GM21576 (cell line): ENCODE results near the gene DAAM2.

ENCODE experiments used
- ATAC-seq: cut with Tn5 transposase; IDR thresholded peaks from one replicate; pipeline ENCODE4 v1.9.1; 2021; ENCODE audit warnings: mild to moderate bottlenecking, moderate library complexity; ENCODE audit not compliant: unreplicated experiment

The DAAM2 gene

GRCh38 chr6:39881851-39882530, 89.8 kb downstream of the DAAM2 start:
- no peak for ATAC-seq

DNA sequence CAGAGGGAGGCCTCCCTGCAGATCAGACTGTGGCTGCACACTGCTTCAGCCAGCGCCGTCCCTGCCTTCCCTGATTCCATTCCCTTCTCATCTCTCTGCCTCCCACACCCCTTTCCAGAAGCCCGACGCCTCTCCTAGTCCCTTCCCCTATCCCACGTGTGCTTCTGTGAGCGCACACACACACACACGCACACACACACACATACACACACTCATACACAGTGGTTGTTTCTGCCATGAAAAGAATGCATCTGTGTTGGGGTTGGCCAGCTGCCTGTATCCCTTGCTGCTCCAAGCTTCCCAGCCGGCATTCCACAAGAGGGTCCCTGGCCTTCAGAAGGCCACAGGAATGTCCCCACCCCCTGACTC, 90.3 kb downstream of the DAAM2 start:
- no peak for ATAC-seq

- ATAC-seq, result no peak
These were observed 92.5 kb downstream of the DAAM2 start for GRCh38 chr6:39884696-39885095.

DNA sequence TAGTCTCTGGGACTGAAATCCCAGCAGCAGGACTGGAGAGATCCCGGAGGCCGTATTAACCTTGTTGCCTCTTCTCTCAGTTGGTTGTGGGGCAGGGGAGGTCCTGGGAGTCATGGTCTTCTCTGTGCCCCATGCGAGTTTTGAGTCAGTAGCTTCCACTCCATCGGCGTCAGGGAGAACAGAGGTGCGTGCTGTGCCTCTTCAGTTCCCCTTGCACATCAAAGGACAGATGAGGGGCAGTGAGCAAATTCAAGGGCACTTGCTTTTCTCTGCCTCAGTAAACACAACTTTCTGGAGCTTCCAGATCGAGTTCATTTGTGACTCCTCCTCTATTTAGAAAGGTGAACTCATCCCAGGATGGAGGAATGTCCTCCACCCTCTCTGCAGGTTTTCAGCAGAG, 93.5 kb downstream of the DAAM2 start:
- ATAC-seq, result no peak

DNA sequence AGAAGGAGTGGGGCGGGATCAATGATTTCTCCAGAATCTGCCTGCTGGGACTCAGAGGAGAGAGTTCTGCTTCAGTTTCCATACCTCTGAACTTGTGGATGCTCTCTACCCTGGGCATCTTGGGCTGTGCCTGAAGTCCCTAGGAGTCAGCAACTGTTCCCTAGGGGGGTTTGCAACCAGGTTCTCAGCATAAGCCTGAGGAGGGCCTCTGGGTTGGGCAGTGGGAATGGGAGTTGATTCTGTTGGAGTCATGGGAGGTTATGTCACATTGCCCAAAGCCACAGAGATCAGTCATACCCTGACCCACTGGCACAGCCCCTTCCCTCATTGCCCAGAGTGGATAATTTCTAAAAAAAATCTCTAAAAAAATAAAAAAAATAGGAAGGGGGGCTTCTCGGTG, 94.7 kb downstream of the DAAM2 start:
- no peak for ATAC-seq

GRCh38 chr6:39887692-39888450, 95.7 kb downstream of the DAAM2 start:
- no peak for ATAC-seq

GRCh38 chr6:39889229-39889628, 97.1 kb downstream of the DAAM2 start:
- no peak for ATAC-seq

DNA sequence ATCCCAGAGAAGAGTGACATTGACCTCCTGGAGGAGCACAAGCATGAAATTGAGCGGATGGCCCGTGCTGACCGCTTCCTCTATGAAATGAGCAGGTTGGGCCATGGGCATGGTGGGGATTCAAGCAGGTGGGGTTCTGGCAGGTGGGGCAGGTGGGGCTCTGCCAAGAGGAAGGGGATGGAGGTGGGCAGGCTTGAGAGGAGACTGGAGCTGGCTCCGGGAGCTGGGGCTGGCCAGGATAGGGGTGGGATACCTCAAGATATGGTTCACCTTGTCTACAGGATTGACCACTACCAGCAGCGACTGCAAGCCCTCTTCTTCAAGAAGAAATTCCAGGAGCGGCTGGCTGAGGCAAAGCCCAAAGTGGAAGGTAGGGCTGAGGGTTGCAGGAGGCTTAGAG, 99.2 kb downstream of the DAAM2 start:
- no peak for ATAC-seq

DNA sequence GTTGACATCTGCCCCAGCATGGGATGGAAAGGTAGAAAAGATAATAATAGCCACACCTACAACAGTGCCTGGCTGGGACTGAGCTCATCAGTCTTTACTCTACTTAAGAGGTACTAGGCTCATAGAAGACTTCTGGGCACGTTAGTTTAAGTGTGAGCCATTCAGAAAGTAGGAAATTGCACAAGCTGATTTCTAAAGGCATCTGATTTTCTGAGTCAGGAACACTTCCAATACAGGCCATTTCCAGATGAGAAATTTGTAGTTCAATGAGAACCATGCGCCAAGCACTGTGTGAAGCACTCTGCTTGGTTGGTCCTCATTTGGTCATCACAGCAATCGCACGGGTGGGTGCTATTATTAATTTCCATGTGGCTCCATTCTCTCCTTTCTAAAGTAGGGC, 99.8 kb downstream of the DAAM2 start:
- ATAC-seq, result no peak

- no peak for ATAC-seq
These were observed 100.4 kb downstream of the DAAM2 start for GRCh38 chr6:39892490-39893129.

DNA sequence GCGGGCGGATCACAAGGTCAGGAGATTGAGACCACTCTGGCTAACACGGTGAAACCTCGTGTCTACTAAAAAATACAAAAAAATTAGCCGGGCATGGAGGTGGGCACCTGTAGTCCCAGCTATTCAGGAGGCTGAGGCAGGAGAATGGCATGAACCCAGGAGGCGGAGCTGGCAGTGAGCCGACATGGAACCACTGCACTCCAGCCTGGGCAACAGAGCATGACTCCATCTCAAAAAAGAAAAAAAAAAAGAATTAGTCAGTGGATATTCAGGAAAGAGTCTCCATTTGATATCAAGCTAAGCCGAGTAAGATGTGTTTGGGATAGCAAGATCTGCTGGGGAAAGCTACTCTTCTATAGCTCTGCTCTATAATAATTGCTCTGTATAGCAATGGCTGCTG, 101.1 kb downstream of the DAAM2 start:
- ATAC-seq, result no peak

- ATAC-seq, result no peak
These were observed 104.5 kb downstream of the DAAM2 start for GRCh38 chr6:39896701-39897100.

DNA sequence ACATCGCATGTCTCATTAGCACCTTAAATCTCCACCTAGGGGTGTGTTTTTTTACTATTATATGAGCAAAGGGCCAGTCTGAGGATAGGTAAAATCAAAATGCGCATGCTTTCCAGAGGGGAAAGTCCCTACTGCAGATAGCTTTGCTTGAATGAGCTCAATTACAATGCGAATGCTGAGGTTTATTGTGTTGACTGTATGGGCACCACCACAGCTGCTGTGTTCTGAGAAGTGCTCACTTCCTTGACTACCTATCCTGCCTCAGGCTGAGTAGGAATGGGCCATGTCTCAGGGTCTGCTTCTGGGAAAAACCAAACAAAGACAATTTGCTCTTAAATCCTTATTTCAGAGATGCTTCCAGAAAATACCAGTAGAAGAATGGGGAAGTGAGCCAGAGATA, 105.5 kb downstream of the DAAM2 start:
- ATAC-seq, result no peak

DNA sequence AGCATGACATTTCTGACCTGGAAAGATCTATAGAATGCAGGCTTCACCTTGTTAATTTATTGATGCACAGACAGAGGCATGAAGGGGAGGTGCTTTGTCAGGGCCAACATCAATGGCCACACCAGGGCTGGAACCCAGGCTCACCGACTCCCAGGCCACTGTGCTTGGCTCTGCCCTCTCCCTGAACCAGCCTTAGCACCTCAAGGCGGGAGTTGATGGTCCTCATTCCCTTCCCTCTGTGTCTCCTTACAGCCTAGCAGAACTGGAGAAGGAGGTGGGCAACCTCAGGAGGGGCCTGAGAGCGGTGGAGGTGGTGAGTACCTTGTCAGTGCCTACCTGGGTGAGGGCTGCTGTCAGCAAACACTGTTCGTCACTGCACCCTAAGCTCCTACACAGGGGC, 106.4 kb downstream of the DAAM2 start:
- no peak for ATAC-seq

DNA sequence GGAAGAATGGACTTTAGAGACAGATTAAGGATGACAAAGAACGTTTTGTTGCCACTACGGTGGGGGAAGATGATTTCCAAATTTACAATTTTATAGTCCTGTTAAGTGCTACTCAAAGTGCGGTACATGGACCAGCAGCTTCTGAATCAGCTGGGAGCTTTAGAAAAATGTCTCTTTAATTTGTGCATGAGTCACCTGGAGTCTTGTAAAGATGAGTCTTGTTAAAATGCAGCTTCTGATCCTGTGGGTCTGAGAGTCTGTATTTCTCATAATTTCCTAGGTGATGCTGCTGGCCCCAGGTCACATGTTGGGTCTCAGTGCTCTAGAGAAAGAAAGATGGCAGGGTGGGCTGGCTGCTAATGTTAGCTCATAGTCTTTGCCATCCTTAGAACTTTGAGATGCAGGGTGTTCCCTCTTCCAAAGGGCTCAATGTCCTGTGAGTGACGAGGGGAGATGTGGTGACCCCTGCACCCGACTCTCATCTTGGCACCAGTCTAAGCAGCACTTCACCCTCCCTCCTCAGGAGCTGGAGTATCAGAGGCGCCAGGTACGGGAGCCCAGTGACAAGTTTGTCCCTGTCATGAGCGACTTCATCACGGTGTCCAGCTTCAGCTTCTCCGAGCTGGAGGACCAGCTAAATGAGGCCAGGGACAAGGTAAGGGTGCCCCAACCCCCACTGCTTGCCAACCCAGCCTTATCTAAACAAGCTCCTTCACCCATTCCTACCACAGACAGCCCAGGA, 107.5 kb downstream of the DAAM2 start:
- ATAC-seq, result no peak

DNA sequence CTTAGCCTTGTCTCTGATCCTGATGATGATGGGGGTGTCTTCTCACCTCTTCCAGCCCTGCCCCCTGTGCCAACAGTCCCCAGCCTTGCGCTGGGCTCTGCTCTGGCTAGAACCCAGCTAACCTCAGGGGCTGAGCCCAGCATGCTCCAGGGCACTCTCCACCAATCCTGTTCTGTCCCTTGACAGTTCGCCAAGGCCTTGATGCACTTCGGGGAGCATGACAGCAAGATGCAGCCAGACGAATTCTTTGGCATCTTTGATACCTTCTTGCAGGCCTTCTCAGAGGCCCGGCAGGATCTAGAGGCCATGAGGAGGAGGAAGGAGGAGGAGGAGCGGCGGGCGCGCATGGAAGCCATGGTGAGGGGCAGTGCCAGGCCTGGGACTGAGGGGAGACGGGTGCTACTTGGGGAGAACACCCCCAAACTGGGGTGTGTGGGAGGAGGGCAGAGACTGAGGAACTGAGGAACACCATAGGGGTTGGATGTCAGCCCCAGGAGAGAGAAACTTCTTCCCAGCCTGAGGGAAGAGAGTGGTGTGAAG, 109.0 kb downstream of the DAAM2 start:
- no peak for ATAC-seq

- no peak for ATAC-seq
These were observed 109.5 kb downstream of the DAAM2 start for GRCh38 chr6:39901670-39902069.

- ATAC-seq, result no peak
These were observed 110.0 kb downstream of the DAAM2 start for GRCh38 chr6:39902136-39902535.

GRCh38 chr6:39902786-39903465, 110.8 kb downstream of the DAAM2 start:
- ATAC-seq, result no peak

DNA sequence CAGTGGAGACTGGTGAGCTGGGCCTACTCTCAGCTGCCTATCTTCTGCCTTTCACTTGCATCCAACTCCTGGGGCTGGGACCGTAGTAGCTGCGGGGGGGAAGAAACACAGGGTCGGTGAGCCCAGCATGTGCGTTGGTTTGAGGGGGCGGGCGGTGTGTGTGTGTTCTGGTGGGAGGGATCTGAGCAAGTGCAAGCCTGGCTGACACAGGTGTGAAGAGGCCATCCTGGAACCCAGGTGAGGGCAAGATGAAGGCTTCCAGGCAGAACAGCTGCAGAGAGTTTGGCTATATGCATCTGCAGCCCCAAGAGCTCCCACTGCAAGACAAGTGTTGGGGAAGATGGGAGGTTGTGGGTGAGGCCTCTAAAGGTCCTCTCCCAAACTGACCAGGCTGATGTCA, 111.5 kb downstream of the DAAM2 start:
- ATAC-seq, result no peak
